GM13976 (cell line): ENCODE results near the gene GPR176.

Experiments
- DNase-seq: peaks from one replicate; pipeline ENCODE4 v3.0.0; 2012; ENCODE audit warnings: low spot score
- in situ Hi-C: fragments of 300-500 bp; cut with MboI; formaldehyde crosslinking; loops from one replicate; pipeline ENCODE4 v1.12.0; 2022; ENCODE audit warnings: low sequenced_read_pairs, mixed read lengths, inconsistent platforms; ENCODE audit not compliant: unreplicated experiment
- TF ChIP-seq, protein P1 (sequence below): IDR thresholded peaks from 2 replicates; pipeline ENCODE4 v1.5.1; 2012; ENCODE audit warnings: borderline replicate concordance, mild to moderate bottlenecking; ENCODE audit not compliant: insufficient read depth; ENCODE audit errors: extremely low read depth, missing control alignments, control extremely low read depth

GPR176 gene

GRCh38 chr15:39783244-39783820, 136.7 kb downstream of the GPR176 start:
- in situ Hi-C loops = loop anchor here (25.0 kb wide), 1 partner anchor 479 kb away; no protein-coding TSS in a partner anchor
- TF ChIP-seq, protein P1, sequence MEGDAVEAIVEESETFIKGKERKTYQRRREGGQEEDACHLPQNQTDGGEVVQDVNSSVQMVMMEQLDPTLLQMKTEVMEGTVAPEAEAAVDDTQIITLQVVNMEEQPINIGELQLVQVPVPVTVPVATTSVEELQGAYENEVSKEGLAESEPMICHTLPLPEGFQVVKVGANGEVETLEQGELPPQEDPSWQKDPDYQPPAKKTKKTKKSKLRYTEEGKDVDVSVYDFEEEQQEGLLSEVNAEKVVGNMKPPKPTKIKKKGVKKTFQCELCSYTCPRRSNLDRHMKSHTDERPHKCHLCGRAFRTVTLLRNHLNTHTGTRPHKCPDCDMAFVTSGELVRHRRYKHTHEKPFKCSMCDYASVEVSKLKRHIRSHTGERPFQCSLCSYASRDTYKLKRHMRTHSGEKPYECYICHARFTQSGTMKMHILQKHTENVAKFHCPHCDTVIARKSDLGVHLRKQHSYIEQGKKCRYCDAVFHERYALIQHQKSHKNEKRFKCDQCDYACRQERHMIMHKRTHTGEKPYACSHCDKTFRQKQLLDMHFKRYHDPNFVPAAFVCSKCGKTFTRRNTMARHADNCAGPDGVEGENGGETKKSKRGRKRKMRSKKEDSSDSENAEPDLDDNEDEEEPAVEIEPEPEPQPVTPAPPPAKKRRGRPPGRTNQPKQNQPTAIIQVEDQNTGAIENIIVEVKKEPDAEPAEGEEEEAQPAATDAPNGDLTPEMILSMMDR = no peak
- no peak for DNase-seq

DNA sequence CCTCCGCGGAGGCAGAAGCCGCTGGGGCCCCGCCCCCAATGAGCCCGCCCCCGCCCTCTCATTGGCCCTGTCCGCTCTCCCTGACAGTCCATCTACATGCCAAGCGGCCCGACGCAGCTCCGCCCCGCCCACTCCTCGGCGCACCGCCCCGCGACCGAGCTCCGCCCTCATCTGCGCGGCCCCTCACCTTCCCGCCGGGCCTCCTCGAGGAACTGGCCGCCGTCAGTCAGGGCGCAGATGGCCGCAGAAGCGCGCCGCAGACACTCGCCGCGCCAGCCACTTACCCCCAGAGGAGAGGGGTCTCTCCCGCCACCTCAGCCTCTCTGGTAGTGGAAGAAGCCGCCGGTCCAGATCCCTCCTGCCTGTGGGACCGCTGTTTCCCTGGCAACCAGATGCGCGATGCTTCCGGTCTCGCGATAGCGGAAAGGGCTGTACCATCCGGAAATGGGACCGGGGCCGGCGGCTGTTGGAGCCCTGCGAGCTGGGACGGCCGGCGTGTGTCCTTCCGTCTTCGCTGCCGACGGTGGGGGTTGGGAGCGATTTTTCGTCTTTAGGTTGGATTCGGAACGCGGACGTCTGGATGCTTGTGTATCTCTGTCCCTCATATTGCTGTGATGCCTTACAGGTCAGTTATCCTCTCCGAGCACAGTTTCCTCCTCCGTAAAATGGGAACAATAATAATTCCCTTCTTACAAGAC, 137.5 kb downstream of the GPR176 start, which contains the start of gene FSIP1:
FSIP1 (minus strand) TSS at position 401 of the 698 bp plus-strand sequence. CDS start 6,317 bp downstream, outside the sequence.
- in situ Hi-C loops = loop anchor here (25.0 kb wide), 1 partner anchor 480 kb away; no protein-coding TSS in a partner anchor
- TF ChIP-seq, protein P1 = no peak
- DNase-seq = peak; percentile 99

- no peak for DNase-seq
- in situ Hi-C loops = loop anchor here (25.0 kb wide), 1 partner anchor 480 kb away; no protein-coding TSS in a partner anchor
- TF ChIP-seq, protein P1 = no peak
These were observed 138.1 kb downstream of the GPR176 start for GRCh38 chr15:39781967-39782302.

GRCh38 chr15:39781147-39781966, 138.7 kb downstream of the GPR176 start:
- no peak for DNase-seq
- TF ChIP-seq, protein P1 = no peak
- in situ Hi-C loops = loop anchor here (25.0 kb wide), 1 partner anchor 481 kb away; no protein-coding TSS in a partner anchor

GRCh38 chr15:39778021-39778420, 142.0 kb downstream of the GPR176 start:
- DNase-seq = no peak
- in situ Hi-C loops = loop anchor here (25.0 kb wide), 1 partner anchor 484 kb away; no protein-coding TSS in a partner anchor
- TF ChIP-seq, protein P1 = no peak

- in situ Hi-C loops = loop anchor here (25.0 kb wide), 1 partner anchor 485 kb away; no protein-coding TSS in a partner anchor
- DNase-seq = no peak
- TF ChIP-seq, protein P1 = no peak
These were observed 142.6 kb downstream of the GPR176 start for GRCh38 chr15:39777496-39777895.
